Sigmoid colon (tissue), 7 donors: ENCODE data around the gene REC8. TPM values are rescaled to one million over a fixed set of nuclear protein-coding genes. Genes with fewer than 3 reads are reported as not detected.

Experiments used
- DNase-seq: peaks from one replicate; pipeline ENCODE4 v3.0.0-alpha.2; 2019
- H3K27ac ChIP-seq, 4 donors: fragments of 200-600 bp; sonication (generic); one replicate each; pipeline ENCODE4 v1.5.1; 2016 to 2019; ENCODE audit warnings: mild to moderate bottlenecking in 1 of 4
- H3K27me3 ChIP-seq, 3 donors: fragments of 200-600 bp; sonication (generic); one replicate each; pipeline ENCODE4 v1.5.1; 2019; ENCODE audit warnings: mild to moderate bottlenecking in 1 of 3
- H3K36me3 ChIP-seq, 4 donors: fragments of 200-600 bp; sonication (generic); one replicate each; pipeline ENCODE4 v1.5.1; 2016 to 2019
- H3K4me1 ChIP-seq, 4 donors: fragments of 200-600 bp; sonication (generic); one replicate each; pipeline ENCODE4 v1.5.1; 2017 to 2019
- H3K4me3 ChIP-seq, 4 donors: fragments of 200-600 bp; sonication (generic); one replicate each; pipeline ENCODE4 v1.5.1; 2017 to 2019; ENCODE audit warnings: mild to moderate bottlenecking in 2 of 4, moderate library complexity in 1 of 4
- H3K9me3 ChIP-seq, 4 donors: fragments of 200-600 bp in 3 of 4; sonication (generic) in 3 of 4; one replicate each; pipeline versions ENCODE4 v1.5.1 to v1.6.1; 2013 to 2019
- EP300 ChIP-seq, 4 donors: sonication (generic); formaldehyde crosslinking; IDR thresholded peaks; one replicate each; pipeline ENCODE4 v1.6.1; 2017; ENCODE audit warnings: antibody characterized with exemption in 4 of 4
- POLR2A ChIP-seq, 2 donors: fragments of 450-650 bp; IDR thresholded peaks; one replicate each; pipeline ENCODE4 v1.6.1; 2016; ENCODE audit warnings: antibody characterized with exemption in 2 of 2, mild to moderate bottlenecking in 2 of 2, moderate library complexity in 2 of 2
- POLR2AphosphoS5 ChIP-seq, 4 donors: sonication (generic); formaldehyde crosslinking; IDR thresholded peaks; one replicate each; pipeline ENCODE4 v1.6.1; 2017; ENCODE audit warnings: antibody characterized with exemption in 4 of 4
- whole genome bisulfite sequencing, 2 donors: extraction: QIAGEN DNeasy Blood & Tissue Kit; methylation state at CpG; one replicate each; pipeline ENCODE4 v1.1.7; 2013; 5-methylcytosine and 5-hydroxymethylcytosine counted together
- intact Hi-C: fragments of 100-400 bp; cut with DNase I; formaldehyde crosslinking; loops from one replicate; pipeline ENCODE4 v1.15.1; 2023
- polyA plus RNA-seq, 3 donors: library from polyadenylated mRNA; stranded (reverse); fragments of 200-250 nt; gene quantifications; one replicate each; pipeline ENCODE4 v1.2.3, GENCODE V29; 2013
- total RNA-seq, 4 donors: library from RNA; depleted of rRNA; stranded (reverse); fragments of >200 nt; gene quantifications; one replicate each; pipeline ENCODE4 v1.1.0, GENCODE V29; 2016
- TF ChIP-seq, protein P1 (sequence below), 4 experiments: fragments of 450-650 bp in 3 of 4; fragments of 200-600 bp in 1 of 4; IDR thresholded peaks; one replicate each; pipeline ENCODE4 v1.5.1; 2016 to 2019; ENCODE audit warnings: antibody characterized with exemption in 4 of 4, mild to moderate bottlenecking in 3 of 4, moderate library complexity in 2 of 4
- donor health status: healthy with polysubstance abuse.
- donor health status: Bipolar disorder and iron deficiency.
- donor health status: healthy.

The REC8 gene
- total and polyA plus RNA-seq, 7 donors: 1.8 to 24.1 (median 6.4) TPM

DNA sequence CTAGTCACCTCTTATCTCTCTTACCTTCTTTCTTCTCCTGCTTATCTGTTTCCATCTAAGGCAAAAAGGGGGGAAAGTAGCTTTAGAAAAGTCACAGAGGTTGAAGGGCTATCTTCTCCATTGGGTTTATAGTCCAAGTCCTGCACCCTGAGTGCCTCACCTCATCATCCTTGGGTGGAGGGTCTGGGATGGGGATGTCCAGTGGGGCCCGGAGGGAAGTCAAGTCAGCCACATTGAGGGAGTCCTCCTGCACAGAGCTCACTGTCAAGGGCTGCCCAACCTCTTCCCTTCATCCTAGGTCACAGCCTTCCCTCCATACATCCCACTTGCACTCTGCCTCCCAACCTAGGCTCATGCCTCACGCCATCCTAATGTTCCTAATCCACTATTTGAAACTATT, 26.7 kb upstream of the REC8 start:
- TF ChIP-seq POLR2AphosphoS5 (IDR thresholded peaks at IDR 0.05) (no peak), EP300 (IDR thresholded peaks at IDR 0.05) (no peak), POLR2A (IDR thresholded peaks at IDR 0.05) (no peak)
- TF ChIP-seq, protein P1, sequence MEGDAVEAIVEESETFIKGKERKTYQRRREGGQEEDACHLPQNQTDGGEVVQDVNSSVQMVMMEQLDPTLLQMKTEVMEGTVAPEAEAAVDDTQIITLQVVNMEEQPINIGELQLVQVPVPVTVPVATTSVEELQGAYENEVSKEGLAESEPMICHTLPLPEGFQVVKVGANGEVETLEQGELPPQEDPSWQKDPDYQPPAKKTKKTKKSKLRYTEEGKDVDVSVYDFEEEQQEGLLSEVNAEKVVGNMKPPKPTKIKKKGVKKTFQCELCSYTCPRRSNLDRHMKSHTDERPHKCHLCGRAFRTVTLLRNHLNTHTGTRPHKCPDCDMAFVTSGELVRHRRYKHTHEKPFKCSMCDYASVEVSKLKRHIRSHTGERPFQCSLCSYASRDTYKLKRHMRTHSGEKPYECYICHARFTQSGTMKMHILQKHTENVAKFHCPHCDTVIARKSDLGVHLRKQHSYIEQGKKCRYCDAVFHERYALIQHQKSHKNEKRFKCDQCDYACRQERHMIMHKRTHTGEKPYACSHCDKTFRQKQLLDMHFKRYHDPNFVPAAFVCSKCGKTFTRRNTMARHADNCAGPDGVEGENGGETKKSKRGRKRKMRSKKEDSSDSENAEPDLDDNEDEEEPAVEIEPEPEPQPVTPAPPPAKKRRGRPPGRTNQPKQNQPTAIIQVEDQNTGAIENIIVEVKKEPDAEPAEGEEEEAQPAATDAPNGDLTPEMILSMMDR (IDR thresholded peaks at IDR 0.05): no peak
- H3K4me1 ChIP-seq: peaks cover 0 to 59% (median 42%) of the 10 kb centered on the region in 4 donors
- 88% methylated on average over 2 of the region's 2 CpGs for WGBS, 2 donors

DNA sequence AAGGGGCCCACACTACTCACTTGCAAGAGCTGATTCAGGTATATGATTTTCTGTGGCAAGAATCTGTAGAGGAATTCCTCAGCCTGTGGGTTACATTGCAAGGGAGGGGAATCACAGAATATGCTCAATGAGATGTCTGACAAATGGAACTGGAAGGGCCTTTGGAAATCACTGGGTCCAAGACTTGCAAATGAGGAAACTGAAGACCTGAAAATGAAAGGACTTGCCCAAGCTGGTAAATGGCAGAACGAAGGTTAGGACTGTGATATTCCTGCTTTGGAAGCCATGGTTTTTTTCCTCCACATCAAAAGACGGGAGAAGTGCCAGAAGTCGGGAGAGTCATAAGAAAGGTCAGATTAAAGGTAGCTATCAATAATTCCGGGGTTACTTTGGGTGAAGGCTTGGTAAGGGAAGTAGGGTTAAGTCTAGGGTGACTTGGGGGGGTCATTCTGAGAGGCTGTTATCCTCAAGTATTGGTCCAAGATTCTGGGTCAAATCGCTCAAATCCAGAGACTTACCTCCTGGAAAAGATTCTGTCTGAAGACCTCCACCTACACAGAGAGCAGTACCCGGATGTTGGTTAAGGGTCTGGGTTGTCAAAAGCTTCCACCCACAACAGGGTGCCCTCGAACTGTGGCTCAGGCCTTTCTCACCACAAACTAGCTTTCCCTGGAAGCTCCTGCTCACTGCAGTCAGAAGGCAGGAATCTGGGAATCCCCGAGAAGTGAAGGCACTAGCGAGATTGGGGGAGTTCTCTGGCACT, 26.0 kb upstream of the REC8 start:
- peak overlapping the region; percentile 58 to 98 (median 77) for H3K4me3 ChIP-seq
- peaks cover 4 to 34% (median 20%) of the 10 kb centered on the region in 4 donors for H3K36me3 ChIP-seq
- no peak for DNase-seq
- no peaks in the 10 kb centered on the region for H3K9me3 ChIP-seq
- H3K27me3 ChIP-seq: no peaks in the 10 kb centered on the region
- WGBS, 2 donors: 3 to 13% methylated on average over 9 of the region's 9 CpGs
- intact Hi-C loops: loop anchor here (2.0 to 10.0 kb wide), 4 partner anchors 15 to 841 kb away; partner anchors contain the start of genes BCL2L2, GMPR2, IRF9 and NEDD8
- H3K4me1 ChIP-seq: peaks cover 0 to 52% (median 37%) of the 10 kb centered on the region in 4 donors
- H3K27ac ChIP-seq: peak overlapping the region; percentile 92 to 96 (median 95)
- no peak for TF ChIP-seq POLR2AphosphoS5 (IDR thresholded peaks at IDR 0.05)
- no peak for TF ChIP-seq POLR2A (IDR thresholded peaks at IDR 0.05)
- TF ChIP-seq, protein P1 (IDR thresholded peaks at IDR 0.05): no peak
- TF ChIP-seq EP300 (IDR thresholded peaks at IDR 0.05): no peak

More for the DNA sequence above, 26.7 kb upstream of the REC8 start:
- intact Hi-C loops: loop anchor here (5.0 to 10.0 kb wide), 3 partner anchors 87 to 840 kb away; partner anchors contain the start of genes BCL2L2, GMPR2, NEDD8 and PPP1R3E
- Histone ChIP-seq H3K27me3 (no peaks in the 10 kb centered on the region), H3K27ac (peak overlapping the region; percentile 92 to 96 (median 95)), H3K9me3 (no peaks in the 10 kb centered on the region), H3K36me3 (peaks cover 3 to 28% (median 13%) of the 10 kb centered on the region in 4 donors), H3K4me3 (no peak overlapping the region)
- DNase-seq: no peak

DNA sequence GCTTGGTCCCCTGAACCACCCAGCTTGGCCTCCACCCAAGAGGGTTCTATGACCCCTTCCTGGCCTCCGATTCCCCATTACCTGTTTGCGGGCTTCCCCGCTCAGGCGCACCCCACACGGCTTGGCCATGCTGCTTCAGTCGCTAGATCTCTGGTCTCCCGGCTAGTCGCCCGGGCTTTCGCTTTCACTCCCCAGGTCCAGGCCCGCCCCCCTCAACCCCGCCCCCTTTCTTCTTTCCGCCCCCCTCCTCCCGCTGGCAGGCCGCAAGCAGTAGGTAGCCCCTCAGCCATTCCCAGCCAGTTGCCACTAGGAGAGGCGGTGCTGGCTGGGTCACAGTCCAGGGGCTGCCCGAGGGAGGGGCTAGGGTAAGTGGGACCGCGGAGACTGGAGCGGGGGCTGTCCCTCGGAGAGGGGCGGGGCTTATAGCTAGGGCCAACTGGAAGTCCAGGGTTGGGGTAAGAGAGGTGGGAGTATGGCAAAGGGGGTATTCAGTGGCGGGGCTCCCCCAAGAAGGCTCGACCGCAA, 25.4 kb upstream of the REC8 start, which contains the start of gene PSME2:
TSS of gene PSME2 (minus strand) at position 158 of the 525 bp plus-strand sequence. CDS start at position 129, 29 bp downstream.
- H3K4me3 ChIP-seq: peak within 1 kb of the TSS; percentile 58 to 98 (median 77)
- H3K27ac ChIP-seq: peak within 1 kb of the TSS; percentile 92 to 96 (median 95)
- peaks cover 0 to 49% (median 37%) of the 10 kb centered on the region in 4 donors for H3K4me1 ChIP-seq
- 0% methylated on average over 25 of the region's 25 CpGs for WGBS, 2 donors
- peak; percentile 98 for DNase-seq
- TF ChIP-seq EP300 (IDR thresholded peaks at IDR 0.05) (no peak), POLR2AphosphoS5 (IDR thresholded peaks at IDR 0.05) (peak; percentile 44 to 76 (median 48)), POLR2A (IDR thresholded peaks at IDR 0.05) (peak in 1 of 2 donors; percentile 26)
- TF ChIP-seq, protein P1 (IDR thresholded peaks at IDR 0.05): no peak
- no peaks in the 10 kb centered on the region for H3K27me3 ChIP-seq
- H3K9me3 ChIP-seq: no peaks in the 10 kb centered on the region
- intact Hi-C loops: loop anchor here (2.0 to 10.0 kb wide), 4 partner anchors 14 to 842 kb away; partner anchors contain the start of genes BCL2L2, GMPR2, IRF9 and NEDD8
- H3K36me3 ChIP-seq: peaks cover 11 to 41% (median 26%) of the 10 kb centered on the region in 4 donors

DNA sequence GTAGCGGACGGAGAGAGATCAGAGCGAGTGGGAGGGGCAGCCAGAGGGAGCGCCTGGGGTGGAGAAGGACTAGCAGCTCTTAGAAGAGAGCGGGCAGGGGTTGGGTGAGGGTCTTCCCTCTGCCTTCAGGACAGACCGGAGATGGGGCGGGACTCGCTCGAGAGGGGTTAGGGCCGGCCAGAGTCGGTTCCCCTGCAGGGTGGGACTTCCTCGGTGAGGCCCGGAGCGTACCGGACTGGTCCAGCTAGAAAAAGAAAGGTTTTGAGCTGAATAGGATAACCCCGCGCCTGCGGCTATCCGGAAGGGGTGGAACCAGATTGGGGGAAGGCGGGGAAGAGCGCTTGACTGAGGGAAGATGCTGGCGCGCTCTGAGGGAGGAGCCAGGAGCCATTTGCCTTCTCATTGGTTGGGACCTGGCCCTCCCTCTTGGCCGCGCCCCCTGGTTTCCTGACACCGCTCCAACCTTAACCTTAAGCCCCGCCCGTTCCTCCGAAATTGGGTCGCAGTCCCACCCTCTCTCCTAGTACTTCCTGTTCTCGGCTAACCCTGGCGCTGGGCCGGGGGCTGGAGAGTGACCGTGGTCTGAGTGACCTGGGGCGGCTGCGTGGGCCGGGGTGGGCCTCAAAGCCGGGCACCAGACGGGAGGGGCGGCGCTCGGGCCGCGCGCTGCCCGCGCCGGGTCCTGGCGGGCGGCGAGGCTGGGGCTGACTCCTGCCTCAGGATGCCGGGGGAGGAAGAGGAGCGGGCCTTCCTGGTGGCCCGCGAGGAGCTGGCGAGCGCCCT, 24.7 kb upstream of the REC8 start, which contains the start of gene RNF31:
TSS of gene RNF31 (plus strand) at position 521 of the 783 bp plus-strand sequence. CDS start at position 722, 201 bp downstream.
- intact Hi-C loops: loop anchor here (2.0 to 10.0 kb wide), 4 partner anchors 14 to 842 kb away; partner anchors contain the start of genes BCL2L2, GMPR2, IRF9 and NEDD8
- peak; percentile 100 for DNase-seq
- H3K36me3 ChIP-seq: peaks cover 17 to 47% (median 32%) of the 10 kb centered on the region in 4 donors
- TF ChIP-seq EP300 (IDR thresholded peaks at IDR 0.05) (no peak), POLR2A (IDR thresholded peaks at IDR 0.05) (peak; percentile 32 to 70), POLR2AphosphoS5 (IDR thresholded peaks at IDR 0.05) (peak; percentile 63 to 85 (median 75))
- TF ChIP-seq, protein P1 (IDR thresholded peaks at IDR 0.05): no peak
- no peaks in the 10 kb centered on the region for H3K9me3 ChIP-seq
- WGBS, 2 donors: 0 to 1% methylated on average over 57 of the region's 57 CpGs
- peaks cover 0 to 46% (median 35%) of the 10 kb centered on the region in 4 donors for H3K4me1 ChIP-seq
- H3K4me3 ChIP-seq: peak within 1 kb of the TSS; percentile 58 to 98 (median 77)
- H3K27ac ChIP-seq: peak within 1 kb of the TSS; percentile 92 to 96 (median 95)
- H3K27me3 ChIP-seq: no peaks in the 10 kb centered on the region
